Keratinocyte (primary cell): ENCODE measurements around the gene DNAH8. TPM values are rescaled to one million over a fixed set of nuclear protein-coding genes. Genes with fewer than 3 reads are reported as not detected.

ENCODE experiments used
- DNase-seq: peaks from one replicate; pipeline ENCODE4 v3.0.0-alpha.2; 2011; ENCODE audit warnings: low read depth, missing footprints, low spot score
- FAIRE-seq: peaks from 2 replicates; lab custom pipeline; 2011; peaks lifted over from hg19 to GRCh38; lab: Jason Lieb, UNC
- H2AFZ ChIP-seq: 2 replicates; pipeline ENCODE4 v1.6.0; 2012; ENCODE audit warnings: low read length, control low read depth, inconsistent platforms; ENCODE audit not compliant: control insufficient read depth
- H3K27ac ChIP-seq: 2 replicates; pipeline ENCODE4 v1.5.1; 2011; ENCODE audit warnings: low read length; ENCODE audit not compliant: control insufficient read depth, insufficient read depth
- H3K27me3 ChIP-seq: 3 replicates; pipeline ENCODE4 v1.6.0; 2011; ENCODE audit warnings: low read length; ENCODE audit not compliant: control insufficient read depth, insufficient read depth; ENCODE audit errors: extremely low read depth
- H3K36me3 ChIP-seq, 2 experiments: 2 replicates in 1 of 2; 3 replicates in 1 of 2; pipeline ENCODE4 v1.5.1; 2011; ENCODE audit warnings: low read length in 2 of 2, mild to moderate bottlenecking in 1 of 2; ENCODE audit not compliant: control insufficient read depth in 2 of 2, insufficient read depth in 2 of 2; ENCODE audit errors: extremely low read depth in 1 of 2
- H3K4me1 ChIP-seq: 3 replicates; pipeline ENCODE4 v1.5.1; 2011; ENCODE audit warnings: low read length; ENCODE audit not compliant: control insufficient read depth, insufficient read depth; ENCODE audit errors: extremely low read depth
- H3K4me2 ChIP-seq: 3 replicates; pipeline ENCODE4 v1.6.0; 2011; ENCODE audit warnings: low read depth, low read length; ENCODE audit not compliant: control insufficient read depth, insufficient read depth; ENCODE audit errors: extremely low read depth
- H3K4me3 ChIP-seq, 3 experiments: fragments of 200-600 bp in 1 of 3; sonication (generic) in 1 of 3; 2 replicates in 2 of 3; 3 replicates in 1 of 3; pipeline ENCODE4 v1.5.1; 2011 to 2016; ENCODE audit warnings: low read length in 3 of 3, mild to moderate bottlenecking in 3 of 3, control low read depth in 2 of 3, inconsistent platforms in 1 of 3, low read depth in 1 of 3, mixed read lengths in 1 of 3, mixed run types in 1 of 3, moderate library complexity in 1 of 3; ENCODE audit not compliant: control insufficient read depth in 2 of 3, insufficient read depth in 2 of 3; ENCODE audit errors: extremely low read depth in 1 of 3
- H3K79me2 ChIP-seq: 2 replicates; pipeline ENCODE4 v1.6.0; 2012; ENCODE audit warnings: low read length; ENCODE audit not compliant: control insufficient read depth, insufficient read depth
- H3K9ac ChIP-seq: 3 replicates; pipeline ENCODE4 v1.6.0; 2011; ENCODE audit warnings: low read length; ENCODE audit not compliant: control insufficient read depth, insufficient read depth; ENCODE audit errors: extremely low read depth
- H3K9me1 ChIP-seq: 3 replicates; pipeline ENCODE4 v1.6.0; 2011; ENCODE audit warnings: low read length; ENCODE audit not compliant: control insufficient read depth, insufficient read depth; ENCODE audit errors: extremely low read depth
- H3K9me3 ChIP-seq: 2 replicates; pipeline ENCODE4 v1.5.1; 2012; ENCODE audit warnings: low read depth, low read length; ENCODE audit not compliant: control insufficient read depth
- H4K20me1 ChIP-seq: 3 replicates; pipeline ENCODE4 v1.6.0; 2011; ENCODE audit warnings: low read length; ENCODE audit not compliant: control insufficient read depth, insufficient read depth; ENCODE audit errors: extremely low read depth
- EZH2 ChIP-seq: IDR thresholded peaks from one replicate; pipeline ENCODE4 v1.6.1; 2012; ENCODE audit warnings: inconsistent platforms, mild to moderate bottlenecking, low read length, moderate library complexity
- dilution Hi-C: fragments of 300-500 bp; cut with MboI; formaldehyde crosslinking; loops from one replicate; pipeline ENCODE4 v1.7.0; 2020; ENCODE audit warnings: low sequenced_read_pairs; ENCODE audit not compliant: extremely low pct_ligation_motif_present
- polyA plus RNA-seq, 5 experiments: library from polyadenylated mRNA; depleted of rRNA in 3 of 5; stranded (reverse) in 3 of 5; stranded (forward) in 1 of 5; unstranded in 1 of 5; fragments of >200 nt; gene quantifications; 1 replicate in 1 of 5; 2 replicates in 3 of 5; 3 replicates in 1 of 5; pipeline versions ENCODE4 v1.2.1 to v1.2.3, GENCODE V29; 2011 to 2012; ENCODE audit warnings: missing spikeins in 2 of 5, low read depth in 1 of 5, low replicate concordance in 1 of 5
- TF ChIP-seq, protein P1 (sequence below), 3 experiments: IDR thresholded peaks in 1 of 3; conservative IDR thresholded peaks in 1 of 3; optimal IDR thresholded peaks in 1 of 3; 2 replicates in 2 of 3; 3 replicates in 1 of 3; pipeline versions ENCODE3 to v1.5.1; 2011; ENCODE audit warnings: low read length in 3 of 3, mild to moderate bottlenecking in 3 of 3, moderate library complexity in 2 of 3, control low read depth in 1 of 3, inconsistent platforms in 1 of 3; ENCODE audit not compliant: insufficient read depth in 2 of 3; ENCODE audit errors: extremely low read depth in 1 of 3

Gene DNAH8
- polyA plus RNA-seq, 1 donor (not counting 4 experiments of a cell fraction or from before 2014, with no cell fraction given) = 0.01 TPM

- no peaks in the 10 kb centered on the region for H3K36me3 ChIP-seq
- peaks cover 19% of the 10 kb centered on the region for H3K4me1 ChIP-seq
- H4K20me1 ChIP-seq = no peaks in the 10 kb centered on the region
- no peak overlapping the region for H3K27ac ChIP-seq
- H3K4me2 ChIP-seq = no peak overlapping the region
- H3K9me3 ChIP-seq = no peaks in the 10 kb centered on the region
- H3K9ac ChIP-seq = no peak overlapping the region
- no peak overlapping the region for H2AFZ ChIP-seq
- dilution Hi-C loops = no loop called here
- DNase-seq = no peak
- no peak for FAIRE-seq
- TF ChIP-seq EZH2 = no peak
- TF ChIP-seq, protein P1, sequence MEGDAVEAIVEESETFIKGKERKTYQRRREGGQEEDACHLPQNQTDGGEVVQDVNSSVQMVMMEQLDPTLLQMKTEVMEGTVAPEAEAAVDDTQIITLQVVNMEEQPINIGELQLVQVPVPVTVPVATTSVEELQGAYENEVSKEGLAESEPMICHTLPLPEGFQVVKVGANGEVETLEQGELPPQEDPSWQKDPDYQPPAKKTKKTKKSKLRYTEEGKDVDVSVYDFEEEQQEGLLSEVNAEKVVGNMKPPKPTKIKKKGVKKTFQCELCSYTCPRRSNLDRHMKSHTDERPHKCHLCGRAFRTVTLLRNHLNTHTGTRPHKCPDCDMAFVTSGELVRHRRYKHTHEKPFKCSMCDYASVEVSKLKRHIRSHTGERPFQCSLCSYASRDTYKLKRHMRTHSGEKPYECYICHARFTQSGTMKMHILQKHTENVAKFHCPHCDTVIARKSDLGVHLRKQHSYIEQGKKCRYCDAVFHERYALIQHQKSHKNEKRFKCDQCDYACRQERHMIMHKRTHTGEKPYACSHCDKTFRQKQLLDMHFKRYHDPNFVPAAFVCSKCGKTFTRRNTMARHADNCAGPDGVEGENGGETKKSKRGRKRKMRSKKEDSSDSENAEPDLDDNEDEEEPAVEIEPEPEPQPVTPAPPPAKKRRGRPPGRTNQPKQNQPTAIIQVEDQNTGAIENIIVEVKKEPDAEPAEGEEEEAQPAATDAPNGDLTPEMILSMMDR (optimal IDR thresholded peaks at IDR 0.05 in 1 of 3, IDR thresholded peaks at IDR 0.05 in 1 of 3, conservative IDR thresholded peaks at IDR 0.05 in 1 of 3; ENCODE audit: extremely low read depth in 1 of 3, insufficient read depth in 2 of 3, low read length in 3 of 3) = no peak
- H3K4me3 ChIP-seq = no peak overlapping the region
- H3K79me2 ChIP-seq = no peaks in the 10 kb centered on the region
- no peaks in the 10 kb centered on the region for H3K9me1 ChIP-seq
- H3K27me3 ChIP-seq = peaks cover 39% of the 10 kb centered on the region
These were observed 335.5 kb downstream of the DNAH8 start for GRCh38 chr6:39050453-39051112.

- H3K4me2 ChIP-seq = peak overlapping the region; percentile 43
- no peak overlapping the region for H3K4me3 ChIP-seq
- no peak overlapping the region for H2AFZ ChIP-seq
- no peaks in the 10 kb centered on the region for H3K9me1 ChIP-seq
- H3K9me3 ChIP-seq = no peaks in the 10 kb centered on the region
- no peak for DNase-seq
- peak; percentile 23 for FAIRE-seq
- no peak for TF ChIP-seq EZH2
- no peaks in the 10 kb centered on the region for H3K79me2 ChIP-seq
- H4K20me1 ChIP-seq = no peaks in the 10 kb centered on the region
- H3K9ac ChIP-seq = no peak overlapping the region
- peaks cover 43% of the 10 kb centered on the region for H3K27me3 ChIP-seq
- peaks cover 19% of the 10 kb centered on the region for H3K4me1 ChIP-seq
- dilution Hi-C loops = no loop called here
- H3K36me3 ChIP-seq = no peaks in the 10 kb centered on the region
- H3K27ac ChIP-seq = no peak overlapping the region
These were observed 336.4 kb downstream of the DNAH8 start for GRCh38 chr6:39051399-39052122.
